DOHH2 (cell line): ENCODE measurements around the gene HSPG2.

Experiments used
- H3F3A ChIP-seq: fragments of 200-600 bp; sonication (generic), shearing (Covaris generic); 2 replicates; pipeline ENCODE4 v1.6.0; 2016; ENCODE audit warnings: antibody characterized with exemption, mild to moderate bottlenecking; ENCODE audit not compliant: control insufficient read depth, insufficient read depth
- H3K27ac ChIP-seq: fragments of 200-600 bp; sonication (generic); 2 replicates; pipeline ENCODE4 v1.5.1; 2014; ENCODE audit warnings: low read depth, mild to moderate bottlenecking, low read length, moderate library complexity
- H3K27me3 ChIP-seq: fragments of 200-600 bp; sonication (generic); 2 replicates; pipeline ENCODE4 v1.6.1; 2014; ENCODE audit warnings: mild to moderate bottlenecking, low read length, mixed read lengths; ENCODE audit not compliant: control insufficient read depth
- H3K36me3 ChIP-seq: fragments of 200-600 bp; sonication (generic); 2 replicates; pipeline ENCODE4 v1.6.1; 2014; ENCODE audit warnings: mild to moderate bottlenecking, low read length, moderate library complexity, mixed read lengths; ENCODE audit not compliant: control insufficient read depth
- H3K4me1 ChIP-seq: fragments of 200-600 bp; sonication (generic); 2 replicates; pipeline ENCODE4 v1.6.1; 2014; ENCODE audit warnings: mild to moderate bottlenecking, low read length, mixed read lengths; ENCODE audit not compliant: control insufficient read depth
- H3K4me2 ChIP-seq: fragments of 200-600 bp; sonication (generic); 2 replicates; pipeline ENCODE4 v1.6.0; 2014; ENCODE audit warnings: mild to moderate bottlenecking, low read length, moderate library complexity
- H3K4me3 ChIP-seq: fragments of 200-600 bp; sonication (generic); 2 replicates; pipeline ENCODE4 v1.5.1; 2014; ENCODE audit warnings: mild to moderate bottlenecking, low read length, mixed read lengths
- H3K79me2 ChIP-seq: fragments of 200-600 bp; sonication (generic); 2 replicates; pipeline ENCODE4 v1.6.1; 2014; ENCODE audit warnings: mild to moderate bottlenecking, low read length, mixed read lengths; ENCODE audit not compliant: control insufficient read depth
- H3K9me2 ChIP-seq: fragments of 200-600 bp; sonication (generic); replicated peaks from 2 replicates; pipeline ENCODE4 v1.6.1; 2014; ENCODE audit warnings: mild to moderate bottlenecking, low read length, mixed read lengths; ENCODE audit not compliant: control insufficient read depth
- H3K9me3 ChIP-seq: fragments of 200-600 bp; sonication (generic); 2 replicates; pipeline ENCODE4 v1.6.1; 2014; ENCODE audit warnings: antibody characterized with exemption, low read length, mixed read lengths; ENCODE audit not compliant: control insufficient read depth, insufficient read depth
- H4K20me1 ChIP-seq: fragments of 200-600 bp; sonication (generic); 2 replicates; pipeline ENCODE4 v1.6.0; 2014; ENCODE audit warnings: low read depth, mild to moderate bottlenecking, antibody characterized with exemption, low read length, moderate library complexity; ENCODE audit not compliant: control insufficient read depth, insufficient read depth
- CTCF ChIP-seq: fragments of 200-600 bp; sonication (generic); IDR thresholded peaks from one replicate; pipeline ENCODE4 v1.5.1; 2014; ENCODE audit warnings: antibody characterized with exemption, mild to moderate bottlenecking, low read depth, low read length; ENCODE audit not compliant: poor library complexity, severe bottlenecking
- EZH2phosphoT487 ChIP-seq: fragments of 200-600 bp; sonication (generic); IDR thresholded peaks from 2 replicates; pipeline ENCODE4 v1.6.1; 2017; ENCODE audit warnings: borderline replicate concordance, mild to moderate bottlenecking, antibody characterized with exemption, low read length, moderate library complexity, mixed read lengths

Gene HSPG2

GRCh38 chr1:21935891-21936365 lies 1.2 kb downstream of the HSPG2 start:
- no peaks in the 10 kb centered on the region for H3K79me2 ChIP-seq
- no peaks in the 10 kb centered on the region for H4K20me1 ChIP-seq

GRCh38 chr1:21935393-21935804 lies 1.7 kb downstream of the HSPG2 start:
- Histone ChIP-seq H3K27me3 (peaks cover 36% of the 10 kb centered on the region), H3K4me2 (no peak overlapping the region), H4K20me1 (no peaks in the 10 kb centered on the region), H3K9me2 (no peaks in the 10 kb centered on the region), H3K36me3 (no peaks in the 10 kb centered on the region), H3K4me1 (peaks cover 4% of the 10 kb centered on the region; the same call in 1 of the 2 replicates), H3K79me2 (no peaks in the 10 kb centered on the region), H3K9me3 (no peaks in the 10 kb centered on the region), H3K4me3 (no peak overlapping the region), H3F3A (no peaks in the 10 kb centered on the region), H3K27ac (no peak overlapping the region)
- no peak for TF ChIP-seq CTCF
- no peak for TF ChIP-seq EZH2phosphoT487

More at GRCh38 chr1:21935891-21936365, 1.2 kb downstream of the HSPG2 start:
- no peak overlapping the region for H3K27ac ChIP-seq
- H3F3A ChIP-seq, result no peaks in the 10 kb centered on the region
- H3K9me3 ChIP-seq, result no peaks in the 10 kb centered on the region
- H3K4me3 ChIP-seq, result no peak overlapping the region
- peaks cover 36% of the 10 kb centered on the region for H3K27me3 ChIP-seq
- no peak overlapping the region for H3K4me2 ChIP-seq
- H3K36me3 ChIP-seq, result no peaks in the 10 kb centered on the region
- TF ChIP-seq CTCF (no peak), EZH2phosphoT487 (no peak)
- peaks cover 4% of the 10 kb centered on the region; the same call in 1 of the 2 replicates for H3K4me1 ChIP-seq
- no peaks in the 10 kb centered on the region for H3K9me2 ChIP-seq

- H3K4me2 ChIP-seq, result no peak overlapping the region
- peaks cover 25% of the 10 kb centered on the region for H3K27me3 ChIP-seq
- no peak overlapping the region for H3K4me3 ChIP-seq
- H3K4me1 ChIP-seq, result peaks cover 4% of the 10 kb centered on the region; the same call in 1 of the 2 replicates
- H3F3A ChIP-seq, result no peaks in the 10 kb centered on the region
- H3K36me3 ChIP-seq, result no peaks in the 10 kb centered on the region
- H3K9me2 ChIP-seq, result no peaks in the 10 kb centered on the region
- H4K20me1 ChIP-seq, result no peaks in the 10 kb centered on the region
- H3K9me3 ChIP-seq, result no peaks in the 10 kb centered on the region
- no peaks in the 10 kb centered on the region for H3K79me2 ChIP-seq
- no peak overlapping the region for H3K27ac ChIP-seq
- TF ChIP-seq EZH2phosphoT487 (no peak), CTCF (no peak)
Measured at GRCh38 chr1:21933397-21934248, 3.5 kb downstream of the HSPG2 start.
